ENCODE data around the gene KCNAB1.

The KCNAB1 gene

DNA sequence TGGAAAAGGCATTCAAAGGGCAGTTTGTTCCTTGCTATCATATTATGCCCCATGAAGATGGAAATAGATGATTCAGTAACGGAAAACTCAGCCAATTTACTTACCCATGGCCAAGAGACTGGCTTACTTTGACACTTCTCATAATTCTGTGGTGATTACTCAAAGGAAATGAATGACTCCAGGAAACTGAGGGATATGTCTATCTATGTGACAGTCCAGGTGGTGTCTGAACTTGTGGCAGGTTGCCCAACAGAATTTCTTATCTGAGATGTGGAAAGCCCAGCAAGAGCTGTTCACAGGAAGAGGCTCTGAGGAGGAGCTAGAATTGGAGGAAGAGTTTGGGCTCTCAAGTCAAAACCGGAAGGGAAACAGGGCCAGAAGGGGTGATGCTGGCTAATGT is 91.2 kb downstream of the KCNAB1 start:
- no peak for DNase-seq (ENCODE audit: extremely low spot score)
- TF ChIP-seq HDGF (IDR thresholded peaks at IDR 0.05; ENCODE audit: borderline replicate concordance) (no peak), NFRKB (IDR thresholded peaks at IDR 0.05) (no peak), ARNT (IDR thresholded peaks at IDR 0.05) (no peak)
- CTCF ChIA-PET: no interaction called here
- POLR2A ChIA-PET: no interaction called here

DNA sequence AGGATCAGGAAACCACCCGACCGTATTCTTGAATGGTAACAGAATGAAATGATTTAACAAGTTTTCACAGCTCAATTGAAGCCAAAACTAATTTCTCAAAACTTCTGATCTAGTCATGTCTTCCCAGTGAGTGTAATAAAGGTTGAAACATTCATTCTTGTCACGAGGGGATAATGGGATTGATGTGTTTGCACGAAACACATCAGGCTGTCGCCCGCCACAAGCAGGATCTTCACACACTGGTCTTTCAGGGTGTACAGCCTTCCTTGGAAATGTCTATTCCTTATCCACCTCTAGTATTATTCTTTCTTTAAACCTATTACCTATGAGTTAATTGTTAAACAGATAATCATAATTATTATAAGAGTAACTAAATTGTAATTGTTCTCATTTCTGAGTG is 94.3 kb downstream of the KCNAB1 start:
- POLR2A ChIA-PET: no interaction called here
- DNase-seq (ENCODE audit: extremely low spot score): no peak
- CTCF ChIA-PET: interaction anchor here (0.7 kb wide), 1 partner anchor 32 kb away, joined by 7 read pairs; no protein-coding TSS in a partner anchor

DNA sequence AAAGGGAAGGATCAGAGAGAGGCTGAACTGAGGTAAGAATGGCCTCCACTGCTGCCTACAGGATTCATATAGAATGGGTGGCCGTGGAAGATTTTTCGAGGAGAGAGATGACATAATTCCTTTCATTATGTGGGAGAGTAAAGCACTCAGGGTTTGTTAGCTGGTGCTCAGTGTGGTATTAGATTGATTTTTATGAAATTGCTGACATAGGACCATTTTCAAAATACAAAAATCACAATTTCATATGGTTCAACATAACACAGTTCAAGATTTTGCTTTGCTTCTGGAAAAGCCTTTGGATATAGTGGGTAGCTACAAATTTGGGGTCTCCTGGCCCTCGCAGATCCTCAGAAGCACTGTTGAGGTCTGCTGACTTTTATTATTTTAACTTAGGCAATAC is 95.4 kb downstream of the KCNAB1 start:
- ChIA-PET CTCF (no interaction called here), POLR2A (no interaction called here)
- DNase-seq (ENCODE audit: extremely low spot score): no peak
- TF ChIP-seq SP1 (IDR thresholded peaks at IDR 0.05) (no peak), ELF4 (IDR thresholded peaks at IDR 0.05) (no peak), FOXK2 (IDR thresholded peaks at IDR 0.05) (no peak), FOXM1 (IDR thresholded peaks at IDR 0.05; ENCODE audit: borderline replicate concordance) (no peak), ARNT (IDR thresholded peaks at IDR 0.05) (no peak), CTBP1 (IDR thresholded peaks at IDR 0.05; ENCODE audit: borderline replicate concordance) (no peak), LEF1 (IDR thresholded peaks at IDR 0.05; ENCODE audit: borderline replicate concordance) (no peak), TARDBP (IDR thresholded peaks at IDR 0.05) (no peak)

More for the DNA sequence above, 94.3 kb downstream of the KCNAB1 start:
- TF ChIP-seq TARDBP (IDR thresholded peaks at IDR 0.05) (no peak), CTBP1 (IDR thresholded peaks at IDR 0.05; ENCODE audit: borderline replicate concordance) (no peak), FOXA1 (IDR thresholded peaks at IDR 0.05) (no peak), HDGF (IDR thresholded peaks at IDR 0.05; ENCODE audit: borderline replicate concordance) (no peak)
- TF ChIP-seq, protein P1, sequence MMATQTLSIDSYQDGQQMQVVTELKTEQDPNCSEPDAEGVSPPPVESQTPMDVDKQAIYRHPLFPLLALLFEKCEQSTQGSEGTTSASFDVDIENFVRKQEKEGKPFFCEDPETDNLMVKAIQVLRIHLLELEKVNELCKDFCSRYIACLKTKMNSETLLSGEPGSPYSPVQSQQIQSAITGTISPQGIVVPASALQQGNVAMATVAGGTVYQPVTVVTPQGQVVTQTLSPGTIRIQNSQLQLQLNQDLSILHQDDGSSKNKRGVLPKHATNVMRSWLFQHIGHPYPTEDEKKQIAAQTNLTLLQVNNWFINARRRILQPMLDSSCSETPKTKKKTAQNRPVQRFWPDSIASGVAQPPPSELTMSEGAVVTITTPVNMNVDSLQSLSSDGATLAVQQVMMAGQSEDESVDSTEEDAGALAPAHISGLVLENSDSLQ (IDR thresholded peaks at IDR 0.05): no peak

DNA sequence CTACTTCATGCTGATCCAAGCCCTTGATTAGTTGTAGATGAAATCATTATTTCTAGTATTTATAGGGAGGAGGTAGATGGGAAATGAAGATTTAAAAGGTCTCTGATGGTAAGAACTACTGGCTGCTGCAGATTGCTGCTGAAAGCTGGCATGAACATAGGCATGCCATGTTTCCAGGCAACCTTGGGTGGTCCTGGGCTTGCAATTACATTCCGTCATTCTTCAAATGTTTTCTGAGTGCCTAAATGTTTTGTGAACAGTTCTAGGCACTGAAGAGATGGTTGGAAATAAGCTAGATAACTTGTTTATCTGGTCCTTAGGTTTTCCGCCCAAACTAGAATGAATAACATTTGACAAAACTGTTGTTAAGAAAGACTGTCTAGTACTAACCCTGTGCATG is 95.8 kb downstream of the KCNAB1 start:
- CTCF ChIA-PET: no interaction called here

DNA sequence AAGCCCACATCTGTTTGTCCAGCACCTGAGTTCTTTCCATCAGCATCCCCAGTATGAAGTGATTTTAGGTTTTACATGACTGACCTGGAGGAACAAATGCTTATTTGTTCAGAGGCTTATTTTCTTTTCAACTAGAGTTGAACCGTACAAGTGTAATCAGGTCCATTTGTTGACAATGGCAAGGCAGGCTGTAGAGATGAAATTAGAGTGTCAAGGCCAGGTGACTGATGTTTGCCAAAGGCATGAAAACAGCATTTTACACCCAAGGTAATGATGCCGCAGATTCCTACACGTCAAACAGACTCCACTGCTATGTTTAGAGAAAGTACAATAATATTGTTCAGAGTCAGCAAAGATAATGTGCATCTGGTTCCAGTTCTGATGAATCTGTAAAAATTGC is 96.5 kb downstream of the KCNAB1 start:
- ChIA-PET CTCF (interaction anchor here (0.6 kb wide), 1 partner anchor 104 kb away, joined by 3 read pairs; no protein-coding TSS in a partner anchor), POLR2A (no interaction called here)

More for the DNA sequence above, 95.8 kb downstream of the KCNAB1 start:
- TF ChIP-seq, protein P1 (IDR thresholded peaks at IDR 0.05): no peak
- POLR2A ChIA-PET: no interaction called here
- DNase-seq (ENCODE audit: extremely low spot score): no peak

DNA sequence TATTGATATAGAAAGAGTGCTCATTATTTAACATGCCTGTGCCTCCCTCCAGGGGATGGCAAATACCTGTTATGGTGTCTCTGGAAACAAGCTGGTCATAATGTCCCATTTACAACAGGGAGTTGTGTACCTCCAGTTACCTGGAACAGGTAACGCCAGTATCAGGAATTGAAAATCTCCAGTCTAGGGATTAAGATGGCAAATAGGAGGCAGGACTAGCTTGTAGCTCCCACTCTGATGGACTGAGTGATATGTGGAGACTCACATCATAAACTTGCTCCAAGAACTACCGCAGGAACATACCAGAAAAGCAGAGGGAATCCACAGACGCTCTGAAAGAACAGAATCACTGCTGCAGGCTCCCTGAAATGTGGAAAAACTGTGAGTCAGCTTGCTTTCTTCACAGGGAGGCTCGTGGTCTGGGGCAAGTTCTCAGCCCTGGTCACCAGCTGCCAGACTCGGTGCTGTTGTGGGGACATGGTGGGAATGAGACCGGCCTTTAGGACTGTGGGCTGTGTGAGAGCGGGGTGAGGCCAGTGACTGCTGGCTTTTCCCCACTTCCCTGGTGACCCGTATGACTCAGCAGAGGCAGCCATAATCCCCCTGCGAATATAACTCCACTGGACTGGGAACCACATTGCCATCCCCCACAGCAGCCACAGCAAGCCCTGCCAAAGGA is 97.4 kb downstream of the KCNAB1 start:
- TF ChIP-seq ARNT (IDR thresholded peaks at IDR 0.05): no peak
- TF ChIP-seq FOXM1 (IDR thresholded peaks at IDR 0.05; ENCODE audit: borderline replicate concordance): no peak
- TF ChIP-seq LEF1 (IDR thresholded peaks at IDR 0.05; ENCODE audit: borderline replicate concordance): no peak
- TF ChIP-seq FOXA1 (IDR thresholded peaks at IDR 0.05): no peak
- TF ChIP-seq NFRKB (IDR thresholded peaks at IDR 0.05): no peak
- no peak for TF ChIP-seq TARDBP (IDR thresholded peaks at IDR 0.05)
- no peak for TF ChIP-seq CTBP1 (IDR thresholded peaks at IDR 0.05; ENCODE audit: borderline replicate concordance)
- no peak for TF ChIP-seq HDGF (IDR thresholded peaks at IDR 0.05; ENCODE audit: borderline replicate concordance)
- TF ChIP-seq FOXK2 (IDR thresholded peaks at IDR 0.05): no peak
- no peak for TF ChIP-seq SUZ12 (IDR thresholded peaks at IDR 0.05)
- TF ChIP-seq L3MBTL2 (conservative IDR thresholded peaks at IDR 0.05): no peak
- no peak for TF ChIP-seq ELF4 (IDR thresholded peaks at IDR 0.05)
- TF ChIP-seq, protein P1 (IDR thresholded peaks at IDR 0.05): no peak
- CTCF ChIA-PET: interaction anchor here (0.6 kb wide), 1 partner anchor 103 kb away, joined by 3 read pairs; no protein-coding TSS in a partner anchor
- DNase-seq (ENCODE audit: extremely low spot score): no peak
- POLR2A ChIA-PET: no interaction called here

More for the DNA sequence above, 96.5 kb downstream of the KCNAB1 start:
- no peak for DNase-seq (ENCODE audit: extremely low spot score)
- no peak for TF ChIP-seq ZNF384 (IDR thresholded peaks at IDR 0.05)
- TF ChIP-seq BHLHE40 (IDR thresholded peaks at IDR 0.05; ENCODE audit: borderline replicate concordance): no peak
- TF ChIP-seq NFRKB (IDR thresholded peaks at IDR 0.05): no peak
- TF ChIP-seq CTBP1 (IDR thresholded peaks at IDR 0.05; ENCODE audit: borderline replicate concordance): no peak
- TF ChIP-seq, protein P1 (IDR thresholded peaks at IDR 0.05): no peak
- no peak for TF ChIP-seq TARDBP (IDR thresholded peaks at IDR 0.05)
- no peak for TF ChIP-seq ELF4 (IDR thresholded peaks at IDR 0.05)
- no peak for TF ChIP-seq ARNT (IDR thresholded peaks at IDR 0.05)
- no peak for TF ChIP-seq SUZ12 (IDR thresholded peaks at IDR 0.05)
- TF ChIP-seq L3MBTL2 (conservative IDR thresholded peaks at IDR 0.05): no peak
- no peak for TF ChIP-seq FOXM1 (IDR thresholded peaks at IDR 0.05; ENCODE audit: borderline replicate concordance)
- no peak for TF ChIP-seq LEF1 (IDR thresholded peaks at IDR 0.05; ENCODE audit: borderline replicate concordance)
- no peak for TF ChIP-seq SP1 (IDR thresholded peaks at IDR 0.05)
- no peak for TF ChIP-seq FOXA1 (IDR thresholded peaks at IDR 0.05)
- TF ChIP-seq HDGF (IDR thresholded peaks at IDR 0.05; ENCODE audit: borderline replicate concordance): no peak

Data from HEK293T (cell line).